ENCODE measurements around the gene TECPR2. TPM values are rescaled to one million over a fixed set of nuclear protein-coding genes. Genes with fewer than 3 reads are reported as not detected.

Gene TECPR2
- total and polyA plus RNA-seq, 10 of the 15 experiments (the other 5 are each of a cell fraction or from before 2014, with no cell fraction given) = 0.15 to 10.0 (median 3.0) TPM

GRCh38 chr14:102377696-102378095 lies 15.0 kb downstream of the TECPR2 start:
- ChIA-PET SMC1A (ENCODE audit: uncharacterized antibody, unreplicated experiment) (no interaction called here), RAD21 (ENCODE audit: unreplicated experiment) (no interaction called here), POLR2A (no interaction called here), CTCF (no interaction called here)
- Histone ChIP-seq H2AFZ (ENCODE audit: control insufficient read depth, low read depth, low read length) (no peak overlapping the region), H3K79me2 (ENCODE audit: control insufficient read depth, insufficient read depth, low read length) (no peaks in the 10 kb centered on the region), H3K9me3 (replicated peaks; ENCODE audit: control insufficient read depth, insufficient read depth, low read length) (no peaks in the 10 kb centered on the region), H3K4me2 (ENCODE audit: control insufficient read depth, insufficient read depth) (no peak overlapping the region), H3K4me3 (no peak overlapping the region), H4K20me1 (ENCODE audit: control insufficient read depth, insufficient read depth) (no peaks in the 10 kb centered on the region), H3K27me3 (replicated peaks in 1 of 2; ENCODE audit: control insufficient read depth in 2 of 2, insufficient read depth in 2 of 2, low read length in 1 of 2) (no peaks in the 10 kb centered on the region), H3K9ac (ENCODE audit: control insufficient read depth, insufficient read depth, low read length) (no peak overlapping the region), H3K27ac (ENCODE audit: control insufficient read depth, insufficient read depth) (no peak overlapping the region), H3K4me1 (ENCODE audit: control insufficient read depth, insufficient read depth, low read length) (peaks cover 27% of the 10 kb centered on the region), H3K36me3 (ENCODE audit: control insufficient read depth in 2 of 2, insufficient read depth in 2 of 2, low read length in 1 of 2) (peaks cover 0 to 7% of the 10 kb centered on the region in 2 experiments; a peak in 1 of 4 replicates)
- no peak for ATAC-seq
- no TSS peak for BruUV-seq (replicated peaks)
- FAIRE-seq = no peak
- DNase-seq (ENCODE audit: low read depth, low spot score) = no peak
- intact Hi-C loops (cut with micrococcal nuclease; ENCODE audit: unreplicated experiment) = no loop called here
- in situ Hi-C loops (cut with MboI) = no loop called here
- no peak for TF ChIP-seq ZNF687 (IDR thresholded peaks at IDR 0.05)
- no peak for TF ChIP-seq HDAC2 (IDR thresholded peaks at IDR 0.05)
- no peak for TF ChIP-seq RELB (IDR thresholded peaks at IDR 0.05; ENCODE audit: low read depth)
- no peak for TF ChIP-seq SUPT20H (IDR thresholded peaks at IDR 0.05; ENCODE audit: borderline replicate concordance, control insufficient read depth, low read depth, low read length)
- TF ChIP-seq MEF2A (IDR thresholded peaks at IDR 0.05; ENCODE audit: insufficient read depth, low read depth, low read length) = no peak
- no peak for TF ChIP-seq NBN (IDR thresholded peaks at IDR 0.05)
- TF ChIP-seq MAX (IDR thresholded peaks at IDR 0.05; ENCODE audit: low read depth, low read length) = no peak
- TF ChIP-seq LARP7 (IDR thresholded peaks at IDR 0.05) = no peak
- no peak for TF ChIP-seq ELK1 (IDR thresholded peaks at IDR 0.05; ENCODE audit: low read depth, low read length)
- no peak for TF ChIP-seq POLR2A (IDR thresholded peaks at IDR 0.05; ENCODE audit: low read depth, low read length)
- no peak for TF ChIP-seq ATF7 (IDR thresholded peaks at IDR 0.05; ENCODE audit: low read depth)
- no peak for TF ChIP-seq IRF3 (IDR thresholded peaks at IDR 0.05)
- no peak for TF ChIP-seq PRDM15 (CRISPR knock-in tag; IDR thresholded peaks at IDR 0.05)
- TF ChIP-seq CHD2 (IDR thresholded peaks at IDR 0.05; ENCODE audit: borderline replicate concordance, low read depth, low read length) = no peak

Measured in GM12878 (cell line).